ENCODE results near the gene SH3GLB1. TPM values are rescaled to one million over a fixed set of nuclear protein-coding genes. Genes with fewer than 3 reads are reported as not detected.
"Not testable (repeated sequence)": the region's sequence is repeated elsewhere in the genome, so short reads cannot be mapped to it uniquely, and the experiment has no call there.

Gene SH3GLB1
- total RNA-seq (2014; rRNA removed; shearing (Covaris generic)), result 17.7 and 18.9 TPM in 2 replicates
- total RNA-seq (2022), result 37.5 and 39.7 TPM in 2 replicates
- Bru-seq, nascent RNA, result percentile 87 among the genes with signal in this experiment
- BruChase-seq, experiment 1, labeled RNA remaining after a 6-hour chase, result percentile 80 among the genes with signal in this experiment
- percentile 86 among the genes with signal in this experiment for BruChase-seq, experiment 2, labeled RNA remaining after a 2-hour chase
- long read RNA-seq, full-length matches to known transcripts, result 45 of 64 reads
- long read RNA-seq, partial matches to known transcripts, result 12 of 64 reads
- long read RNA-seq, other reads (novel, unspliced or antisense), result 7 of 64 reads

DNA sequence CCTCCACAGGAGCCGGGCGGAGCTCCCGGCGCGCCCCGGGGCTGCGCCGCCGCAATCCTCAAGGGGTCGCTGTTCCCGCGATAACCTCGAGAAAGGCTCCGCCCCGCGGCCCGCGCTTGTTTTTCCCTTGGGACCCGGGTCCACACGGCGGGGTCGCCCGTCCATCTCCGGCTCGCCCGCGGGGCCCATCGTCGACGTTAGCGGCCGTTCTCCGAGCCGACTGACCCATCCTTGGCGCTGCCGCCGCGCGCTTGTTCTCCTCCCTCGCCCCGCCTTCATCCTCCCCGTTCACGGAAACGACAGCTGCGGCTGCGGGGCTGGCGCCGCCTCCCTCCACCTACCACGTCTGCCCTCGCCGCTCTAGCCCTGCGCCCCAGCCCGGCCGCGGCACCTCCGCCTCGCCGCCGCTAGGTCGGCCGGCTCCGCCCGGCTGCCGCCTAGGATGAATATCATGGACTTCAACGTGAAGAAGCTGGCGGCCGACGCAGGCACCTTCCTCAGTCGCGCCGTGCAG, at the start of gene SH3GLB1:
Gene SH3GLB1 (plus strand): TSS at position 119 of the 514 bp plus-strand sequence. CDS start 324 bp downstream, at position 443.
- Histone ChIP-seq H3K9me2 (ENCODE audit: insufficient read depth, low read length) (no peaks in the 10 kb centered on the region), H3K79me2 (ENCODE audit: insufficient read depth, low read depth, low read length) (peaks cover 45% of the 10 kb centered on the region), H3K4me3 (ENCODE audit: low read depth, low read length, poor library complexity, severe bottlenecking) (peak within 1 kb of the TSS; percentile 82), H3K27ac (ENCODE audit: low read depth, low read length, poor library complexity, severe bottlenecking) (peak within 1 kb of the TSS; percentile 89), H2AFZ (ENCODE audit: low read length) (peak within 1 kb of the TSS; percentile 97), H3K4me1 (ENCODE audit: insufficient read depth, low read length, poor library complexity, severe bottlenecking) (peaks cover 30% of the 10 kb centered on the region), H4K20me1 (ENCODE audit: insufficient read depth, low read length) (peaks cover 27% of the 10 kb centered on the region; the same call in 1 of the 2 replicates), H3K4me2 (ENCODE audit: low read length) (peak within 1 kb of the TSS; percentile 90), H3K9me3 (ENCODE audit: low read length) (no peaks in the 10 kb centered on the region), H3K36me3 (ENCODE audit: insufficient read depth, low read length) (peaks cover 20% of the 10 kb centered on the region)
- no TSS peak for BruUV-seq (replicated peaks)
- intact Hi-C loops (cut with micrococcal nuclease; ENCODE audit: unreplicated experiment), result loop anchor here (1.0 to 10.0 kb wide), 7 partner anchors 87 to 620 kb away; partner anchors contain the start of genes HS2ST1, LMO4 and SELENOF
- peak; percentile 93 for DNase-seq (ENCODE audit: low spot score)
- ChIA-PET POLR2A (interaction anchor here (0.5 to 5.5 kb wide), 16 partner anchors 9 to 1617 kb away, joined by 3 to 48 read pairs (median 4); partner anchors contain the start of genes HS2ST1, ODF2L and SELENOF), CTCF (ENCODE audit: unreplicated experiment) (interaction anchor here (0.9 to 1.9 kb wide), 2 partner anchors 9 to 122 kb away, joined by 3 to 4 read pairs; no protein-coding TSS in a partner anchor)
- TF ChIP-seq, protein P1, sequence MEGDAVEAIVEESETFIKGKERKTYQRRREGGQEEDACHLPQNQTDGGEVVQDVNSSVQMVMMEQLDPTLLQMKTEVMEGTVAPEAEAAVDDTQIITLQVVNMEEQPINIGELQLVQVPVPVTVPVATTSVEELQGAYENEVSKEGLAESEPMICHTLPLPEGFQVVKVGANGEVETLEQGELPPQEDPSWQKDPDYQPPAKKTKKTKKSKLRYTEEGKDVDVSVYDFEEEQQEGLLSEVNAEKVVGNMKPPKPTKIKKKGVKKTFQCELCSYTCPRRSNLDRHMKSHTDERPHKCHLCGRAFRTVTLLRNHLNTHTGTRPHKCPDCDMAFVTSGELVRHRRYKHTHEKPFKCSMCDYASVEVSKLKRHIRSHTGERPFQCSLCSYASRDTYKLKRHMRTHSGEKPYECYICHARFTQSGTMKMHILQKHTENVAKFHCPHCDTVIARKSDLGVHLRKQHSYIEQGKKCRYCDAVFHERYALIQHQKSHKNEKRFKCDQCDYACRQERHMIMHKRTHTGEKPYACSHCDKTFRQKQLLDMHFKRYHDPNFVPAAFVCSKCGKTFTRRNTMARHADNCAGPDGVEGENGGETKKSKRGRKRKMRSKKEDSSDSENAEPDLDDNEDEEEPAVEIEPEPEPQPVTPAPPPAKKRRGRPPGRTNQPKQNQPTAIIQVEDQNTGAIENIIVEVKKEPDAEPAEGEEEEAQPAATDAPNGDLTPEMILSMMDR (conservative IDR thresholded peaks at IDR 0.05; ENCODE audit: low read length), result peak; percentile 90
- no peak for TF ChIP-seq EZH2phosphoT487 (IDR thresholded peaks at IDR 0.05; ENCODE audit: borderline replicate concordance, low read depth, low read length)

DNA sequence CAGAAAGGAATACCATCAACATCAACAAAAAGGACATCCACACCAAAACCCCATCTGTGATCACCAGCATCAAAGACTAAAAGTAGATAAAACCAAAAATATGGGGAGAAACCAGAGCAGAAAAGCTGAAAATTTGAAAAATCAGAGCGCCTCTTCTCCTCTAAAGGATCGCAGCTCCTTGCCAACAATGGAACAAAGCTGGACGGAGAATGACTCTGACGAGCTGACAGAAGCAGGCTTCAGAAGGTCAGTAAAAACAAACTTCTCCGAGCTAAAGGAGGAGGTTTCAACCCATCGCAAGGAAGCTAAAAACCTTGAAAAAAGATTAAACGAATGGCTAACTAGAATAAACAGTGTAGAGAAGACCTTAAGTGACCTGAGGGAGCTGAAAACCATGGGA, 46.0 kb upstream of the SH3GLB1 start:
- H2AFZ ChIP-seq (ENCODE audit: low read length); CTCF ChIA-PET (ENCODE audit: unreplicated experiment); H3K9me2 ChIP-seq (ENCODE audit: insufficient read depth, low read length); H3K4me1 ChIP-seq (ENCODE audit: insufficient read depth, low read length, poor library complexity, severe bottlenecking); POLR2A ChIA-PET; H3K4me3 ChIP-seq (ENCODE audit: low read depth, low read length, poor library complexity, severe bottlenecking); H3K36me3 ChIP-seq (ENCODE audit: insufficient read depth, low read length); H4K20me1 ChIP-seq (ENCODE audit: insufficient read depth, low read length); H3K27ac ChIP-seq (ENCODE audit: low read depth, low read length, poor library complexity, severe bottlenecking); intact Hi-C loops (cut with micrococcal nuclease; ENCODE audit: unreplicated experiment); DNase-seq (ENCODE audit: low spot score); H3K4me2 ChIP-seq (ENCODE audit: low read length); H3K9me3 ChIP-seq (ENCODE audit: low read length); BruUV-seq (replicated peaks); H3K79me2 ChIP-seq (ENCODE audit: insufficient read depth, low read depth, low read length): not testable (repeated sequence)

DNA sequence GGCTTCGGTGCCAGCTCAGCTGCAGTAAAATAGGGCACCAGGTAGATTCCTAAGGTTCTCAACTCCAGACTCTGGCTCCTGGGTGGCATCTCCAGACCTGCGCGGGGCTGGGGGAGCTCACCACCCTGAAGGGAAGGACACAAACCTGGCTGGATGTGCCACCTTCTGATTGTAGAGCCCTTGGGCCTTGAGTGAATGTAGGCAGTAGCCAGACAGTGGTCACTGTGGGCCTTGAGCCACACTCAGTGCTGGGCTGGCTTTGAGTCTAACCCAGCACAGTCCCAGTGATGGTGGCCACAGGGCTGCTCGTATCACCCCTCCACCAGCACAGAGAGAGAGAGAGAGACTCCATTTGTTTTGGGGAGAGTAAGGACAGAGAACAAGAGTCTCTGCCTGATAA, 38.0 kb upstream of the SH3GLB1 start:
- Histone ChIP-seq H2AFZ (ENCODE audit: low read length) (no peak overlapping the region), H3K4me1 (ENCODE audit: insufficient read depth, low read length, poor library complexity, severe bottlenecking) (no peaks in the 10 kb centered on the region), H3K27ac (ENCODE audit: low read depth, low read length, poor library complexity, severe bottlenecking) (no peak overlapping the region), H3K9me3 (ENCODE audit: low read length) (no peaks in the 10 kb centered on the region), H3K79me2 (ENCODE audit: insufficient read depth, low read depth, low read length) (no peaks in the 10 kb centered on the region), H3K4me2 (ENCODE audit: low read length) (no peak overlapping the region), H4K20me1 (ENCODE audit: insufficient read depth, low read length) (no peaks in the 10 kb centered on the region), H3K4me3 (ENCODE audit: low read depth, low read length, poor library complexity, severe bottlenecking) (no peak overlapping the region), H3K9me2 (ENCODE audit: insufficient read depth, low read length) (no peaks in the 10 kb centered on the region), H3K36me3 (ENCODE audit: insufficient read depth, low read length) (no peaks in the 10 kb centered on the region)
- intact Hi-C loops (cut with micrococcal nuclease; ENCODE audit: unreplicated experiment), result no loop called here
- CTCF ChIA-PET (ENCODE audit: unreplicated experiment), result no interaction called here
- TF ChIP-seq EZH2phosphoT487 (IDR thresholded peaks at IDR 0.05; ENCODE audit: borderline replicate concordance, low read depth, low read length), result no peak
- TF ChIP-seq, protein P1 (conservative IDR thresholded peaks at IDR 0.05; ENCODE audit: low read length), result no peak
- no peak for DNase-seq (ENCODE audit: low spot score)
- no TSS peak for BruUV-seq (replicated peaks)
- POLR2A ChIA-PET, result interaction anchor here (0.9 kb wide), 1 partner anchor 96 kb away, joined by 3 read pairs; no protein-coding TSS in a partner anchor
